GM11168 (cell line): Measurements from ENCODE around the gene RNASET2.
"Not testable (repeated sequence)": the region's sequence is repeated elsewhere in the genome, so short reads cannot be mapped to it uniquely, and the experiment has no call there.

ENCODE experiments used
- in situ Hi-C: fragments of 300-500 bp; cut with MboI; formaldehyde crosslinking; loops from one replicate; pipeline ENCODE4 v1.12.0; 2022; ENCODE audit warnings: low sequenced_read_pairs; ENCODE audit not compliant: unreplicated experiment

RNASET2 gene

GRCh38 chr6:166906376-166907044, 49.8 kb downstream of the RNASET2 start:
- in situ Hi-C loops = no loop called here

- in situ Hi-C loops = no loop called here
Observed at GRCh38 chr6:166905505-166906134, 50.7 kb downstream of the RNASET2 start.

GRCh38 chr6:166905013-166905412, 51.3 kb downstream of the RNASET2 start:
- in situ Hi-C loops = no loop called here

- in situ Hi-C loops = no loop called here
Observed at GRCh38 chr6:166904101-166904746, 52.1 kb downstream of the RNASET2 start.

- in situ Hi-C loops = no loop called here
Observed at GRCh38 chr6:166903500-166903899, 52.9 kb downstream of the RNASET2 start.

DNA sequence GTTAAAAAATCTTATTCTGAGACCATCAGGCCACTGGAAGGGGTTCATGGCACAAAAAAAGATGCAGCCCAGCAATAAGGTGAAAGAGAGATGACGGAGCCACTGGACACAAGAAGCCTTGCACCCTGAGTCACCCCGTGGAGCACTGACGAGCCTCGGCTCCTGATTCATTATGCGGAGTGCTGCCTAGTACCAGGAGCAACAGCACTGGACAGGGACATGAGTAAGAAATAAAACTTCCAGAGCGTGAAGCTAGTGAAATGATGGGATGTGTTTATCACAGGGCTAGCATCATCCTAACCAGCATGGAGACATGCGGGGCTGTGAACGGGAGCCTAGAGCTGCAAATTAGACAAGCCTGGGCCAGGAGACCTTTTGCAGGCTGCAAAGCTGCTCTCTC, 53.3 kb downstream of the RNASET2 start:
- in situ Hi-C loops = no loop called here

DNA sequence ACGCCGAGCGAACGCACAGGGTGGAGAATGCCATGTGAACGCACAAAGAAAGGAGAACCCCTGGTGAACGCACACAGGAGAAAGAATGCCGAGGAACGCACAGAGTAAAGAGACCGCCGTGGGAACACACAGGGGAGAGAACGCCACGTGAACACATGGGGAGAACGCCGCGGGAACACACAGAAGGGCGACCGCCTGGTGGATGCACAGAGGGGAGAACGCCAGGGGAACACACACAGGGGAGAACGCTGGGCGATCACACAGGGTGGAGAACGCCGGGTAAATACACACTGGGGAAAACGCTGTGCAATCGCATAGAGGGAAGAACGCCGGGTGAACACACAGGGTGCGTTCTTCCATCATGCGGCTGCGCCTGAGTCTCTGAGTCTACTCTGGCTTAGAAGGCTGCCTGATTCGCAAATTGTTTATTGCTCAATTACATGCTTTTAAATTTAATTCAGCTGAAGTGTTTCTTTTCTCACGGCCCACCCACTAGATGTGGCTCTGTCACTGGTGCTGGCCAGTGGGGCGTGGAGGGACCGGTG, 54.1 kb downstream of the RNASET2 start:
- in situ Hi-C loops = no loop called here

DNA sequence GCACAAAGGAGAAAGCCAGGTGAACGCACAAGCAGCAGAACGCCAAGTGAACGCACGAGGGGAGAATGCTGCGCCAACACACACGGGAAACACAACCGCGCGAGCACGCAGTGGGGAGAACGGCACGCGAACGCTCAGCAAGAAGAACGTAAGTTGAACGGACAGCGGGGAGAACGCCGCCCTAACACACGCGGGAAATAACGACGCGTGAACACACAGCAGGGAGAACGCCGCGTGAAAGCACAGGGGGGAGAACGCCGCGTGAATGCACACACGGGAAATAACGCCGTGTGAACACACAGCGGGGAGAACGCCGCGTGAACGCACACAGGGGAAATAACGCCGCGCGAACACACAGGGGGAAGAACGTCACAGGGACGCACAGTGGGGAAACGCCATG, 54.7 kb downstream of the RNASET2 start:
- in situ Hi-C loops = no loop called here

GRCh38 chr6:166900956-166901607, 55.3 kb downstream of the RNASET2 start:
- in situ Hi-C loops = no loop called here

DNA sequence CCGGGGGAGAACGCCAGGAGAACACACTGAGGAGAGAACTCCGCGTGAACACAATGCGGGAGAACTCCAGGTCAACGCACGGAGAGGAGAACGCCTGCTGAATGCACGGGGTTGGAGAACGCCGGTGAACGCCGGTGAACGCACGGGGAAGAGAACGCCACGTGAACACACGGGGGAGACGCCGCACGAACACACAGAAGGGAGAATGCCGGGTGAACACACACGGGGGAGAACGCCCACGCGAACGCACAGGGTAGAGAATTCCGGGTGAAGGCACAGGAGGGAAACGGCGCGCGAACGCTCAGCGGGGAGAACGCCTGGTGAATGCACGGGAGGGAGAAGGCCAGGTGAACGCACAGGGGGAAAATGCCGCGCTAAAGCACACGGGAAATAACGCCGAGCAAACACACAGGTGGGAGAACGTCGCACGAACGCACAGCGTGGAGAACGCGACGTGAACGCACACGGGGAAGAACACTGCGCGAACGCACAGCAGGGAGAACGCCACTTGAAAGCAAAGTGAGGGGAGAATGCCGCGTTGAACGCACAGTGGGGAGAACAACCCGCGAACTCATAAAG, 56.1 kb downstream of the RNASET2 start:
- in situ Hi-C loops = no loop called here

GRCh38 chr6:166898910-166899309, 57.4 kb downstream of the RNASET2 start:
- in situ Hi-C loops = no loop called here

DNA sequence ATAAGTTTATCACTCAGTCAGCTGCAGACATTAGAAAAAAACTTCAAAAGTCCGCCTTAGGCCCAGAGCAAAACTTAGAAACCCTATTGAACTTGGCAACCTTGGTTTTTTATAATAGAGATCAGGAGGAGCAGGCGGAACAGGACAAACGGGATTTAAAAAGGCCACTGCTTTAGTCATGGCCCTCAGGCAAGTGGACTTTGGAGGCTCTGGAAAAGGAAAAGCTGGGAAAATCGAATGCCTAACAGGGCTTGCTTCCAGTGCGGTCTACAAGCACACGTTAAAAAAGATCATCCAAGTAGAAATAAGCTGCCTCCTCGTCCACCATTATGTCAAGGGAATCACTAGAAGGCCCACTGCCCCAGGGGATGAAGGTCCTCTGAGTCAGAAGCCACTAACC, 61.7 kb downstream of the RNASET2 start:
- in situ Hi-C loops = not testable (repeated sequence)

DNA sequence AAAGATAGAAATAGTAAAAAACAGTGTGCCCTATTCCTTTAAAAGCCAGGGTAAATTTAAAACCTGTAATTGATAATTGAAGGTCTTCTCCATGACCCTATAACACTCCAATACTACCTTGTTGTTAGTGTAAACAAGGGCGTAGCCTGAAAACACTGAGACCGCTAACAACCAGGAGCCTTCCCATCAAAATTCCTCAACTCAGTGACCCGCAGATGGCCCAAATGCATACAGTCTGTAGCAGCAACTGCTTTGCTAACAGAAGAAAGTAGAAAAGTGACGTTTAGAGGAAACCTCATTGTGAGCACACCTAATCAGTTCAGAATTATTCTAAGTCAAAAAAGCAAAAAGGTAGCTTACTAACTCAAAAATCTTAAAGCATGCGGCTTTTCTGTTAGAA, 63.9 kb downstream of the RNASET2 start:
- in situ Hi-C loops = not testable (repeated sequence)

- in situ Hi-C loops = not testable (repeated sequence)
Observed at GRCh38 chr6:166886773-166887172, 69.6 kb downstream of the RNASET2 start.

- in situ Hi-C loops = not testable (repeated sequence)
Observed at GRCh38 chr6:166884958-166885357, 71.4 kb downstream of the RNASET2 start.

GRCh38 chr6:166879594-166879993, 76.8 kb downstream of the RNASET2 start:
- in situ Hi-C loops = no loop called here
